CD4-positive, alpha-beta T cell treated with Interleukin-10 for 1 hour (primary cell): ENCODE results near the gene SYVN1.
A peak's percentile ranks its signal among the peaks of the same experiment; 100 is the strongest.

ENCODE experiments used
- DNase-seq: peaks from one replicate; pipeline ENCODE4 v3.0.0-alpha.2; 2020

SYVN1 gene

DNA sequence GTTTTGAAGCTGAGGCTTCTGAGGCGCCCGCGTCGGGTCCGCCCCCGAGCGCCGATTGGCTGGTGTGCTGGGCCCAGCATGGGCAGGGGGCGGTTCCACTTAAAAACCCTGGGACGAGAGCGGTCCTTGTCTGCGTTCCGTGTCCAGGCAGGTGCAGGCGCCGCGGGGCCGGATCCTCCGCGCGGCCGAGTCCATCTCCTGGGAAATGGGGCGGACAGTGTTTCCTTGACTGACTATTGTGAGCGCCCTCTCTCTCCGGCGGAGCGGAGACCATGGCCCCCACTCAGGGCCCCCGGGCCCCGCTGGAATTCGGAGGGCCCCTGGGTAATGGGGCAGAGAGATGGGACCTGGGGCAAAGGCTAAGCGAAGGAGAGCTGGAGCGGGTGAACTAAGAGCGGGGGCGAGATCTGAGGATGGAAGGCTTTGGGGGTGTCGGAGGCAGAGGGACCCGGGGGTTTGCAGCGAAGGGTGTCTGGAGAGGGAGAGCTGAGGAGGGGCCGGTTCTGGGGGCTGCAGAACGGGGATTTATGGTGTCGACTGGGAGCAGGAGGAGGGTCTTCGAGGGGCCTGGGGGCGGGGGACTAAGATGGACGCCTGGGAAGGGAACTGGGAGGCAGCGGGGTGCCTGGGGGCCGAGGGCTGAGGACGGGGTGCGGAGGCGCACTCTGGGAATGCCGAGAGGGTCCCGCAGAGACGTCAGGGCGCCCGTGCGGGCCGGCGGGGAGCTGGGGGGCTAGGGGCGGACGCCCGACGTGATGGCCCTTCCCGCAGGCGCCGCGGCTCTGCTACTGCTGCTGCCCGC is 22.4 kb downstream of the SYVN1 start, which contains the start of gene TM7SF2:
Gene TM7SF2 (plus strand): TSS at position 129 of the 802 bp plus-strand sequence. CDS start 144 bp downstream, at position 273.
- peak; percentile 96 for DNase-seq

DNA sequence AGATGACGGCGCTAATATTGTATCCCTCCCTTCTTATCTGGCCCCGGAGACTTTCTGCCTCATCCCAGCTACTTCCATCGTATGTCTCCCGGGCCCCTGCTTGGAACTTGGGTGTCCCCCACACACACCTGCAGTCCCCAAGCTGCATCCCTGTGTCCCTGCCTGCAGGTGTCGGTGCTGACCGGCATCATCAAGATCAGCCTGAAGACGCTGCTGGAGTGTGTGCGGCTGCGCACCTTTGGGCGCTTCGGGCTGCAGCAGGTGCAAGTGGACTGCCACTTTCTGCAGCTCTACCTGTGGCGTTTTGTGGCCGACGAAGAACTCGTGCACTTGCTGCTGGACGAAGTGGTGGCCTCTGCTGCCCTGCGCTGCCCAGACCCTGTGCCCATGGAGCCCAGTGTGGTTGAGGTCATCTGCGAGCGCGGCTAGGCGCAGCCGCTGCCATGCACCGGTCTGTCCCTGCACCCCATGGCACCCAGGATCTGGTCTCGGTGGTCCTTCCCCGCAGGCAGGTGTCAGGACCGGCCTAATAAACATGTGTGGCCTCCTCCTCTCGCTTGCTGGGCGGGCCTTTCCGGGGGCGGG is 23.1 kb downstream of the SYVN1 start:
- DNase-seq, result no peak

DNA sequence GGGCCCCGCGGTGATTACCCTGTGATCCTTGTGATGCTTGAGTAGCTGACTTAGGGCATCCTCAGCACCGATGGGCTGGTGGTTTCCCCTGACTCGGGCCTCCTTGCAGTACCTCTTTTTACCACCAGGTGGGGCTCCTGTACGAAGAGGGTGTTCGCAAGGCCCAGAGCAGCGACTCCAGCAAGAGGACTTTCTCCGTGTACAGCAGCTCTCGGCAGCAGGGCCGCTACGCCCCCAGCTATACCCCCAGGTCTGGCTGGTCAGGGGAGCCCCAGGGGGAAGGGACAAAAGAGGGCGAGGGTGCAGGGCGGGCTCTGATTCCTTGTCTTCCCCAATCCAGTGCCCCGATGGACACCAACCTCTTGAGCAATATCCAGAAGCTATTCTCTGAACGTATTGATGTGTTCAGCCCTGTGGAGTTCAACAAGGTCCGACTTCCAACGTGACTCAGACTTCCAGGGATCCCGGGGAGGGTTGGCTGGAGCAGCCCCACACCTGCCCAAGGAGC is 23.9 kb downstream of the SYVN1 start:
- peak; percentile 96 for DNase-seq

DNA sequence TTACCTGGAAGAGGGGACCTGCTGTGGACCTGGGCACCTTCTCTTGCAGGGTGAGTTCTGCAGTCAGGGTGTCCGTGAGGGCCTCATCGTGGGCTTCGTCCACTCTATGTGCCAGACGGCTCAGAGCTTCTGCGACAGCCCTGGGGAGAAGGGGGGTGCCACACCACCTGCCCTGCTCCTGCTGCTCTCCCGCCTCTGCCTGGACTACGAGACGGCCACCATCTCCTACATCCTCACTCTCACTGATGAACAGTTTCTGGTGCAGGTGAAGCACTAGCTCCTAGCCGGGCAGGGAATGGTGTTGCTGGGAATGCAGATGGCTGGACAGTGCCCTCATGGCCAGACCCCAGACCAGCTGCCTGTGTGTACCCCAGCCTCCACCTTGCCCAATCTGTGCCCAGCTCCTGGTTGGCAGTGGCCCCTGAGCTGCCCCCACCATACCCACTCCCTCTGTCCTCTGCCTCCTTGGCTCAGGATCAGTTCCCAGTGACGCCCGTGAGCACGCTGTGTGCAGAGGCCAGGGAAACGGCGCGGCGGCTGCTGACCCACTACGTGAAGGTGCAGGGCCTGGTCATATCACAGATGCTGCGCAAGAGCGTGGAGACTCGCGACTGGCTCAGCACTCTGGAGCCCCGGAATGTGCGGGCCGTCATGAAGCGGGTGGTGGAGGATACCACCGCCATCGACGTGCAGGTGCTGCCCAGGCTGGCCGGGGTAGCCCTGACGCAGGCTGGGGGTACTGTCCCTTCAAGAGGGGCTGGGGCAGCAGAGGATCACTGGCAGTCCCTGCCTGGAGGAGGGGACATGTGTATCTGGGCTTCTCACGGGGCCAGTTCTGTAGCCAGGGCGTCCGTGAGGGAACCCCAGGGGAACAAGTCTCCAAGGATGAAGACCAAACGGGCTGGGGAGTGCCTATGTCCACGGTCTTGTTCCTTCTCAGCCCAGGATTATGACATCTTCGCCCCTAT is 24.8 kb downstream of the SYVN1 start:
- no peak for DNase-seq

DNA sequence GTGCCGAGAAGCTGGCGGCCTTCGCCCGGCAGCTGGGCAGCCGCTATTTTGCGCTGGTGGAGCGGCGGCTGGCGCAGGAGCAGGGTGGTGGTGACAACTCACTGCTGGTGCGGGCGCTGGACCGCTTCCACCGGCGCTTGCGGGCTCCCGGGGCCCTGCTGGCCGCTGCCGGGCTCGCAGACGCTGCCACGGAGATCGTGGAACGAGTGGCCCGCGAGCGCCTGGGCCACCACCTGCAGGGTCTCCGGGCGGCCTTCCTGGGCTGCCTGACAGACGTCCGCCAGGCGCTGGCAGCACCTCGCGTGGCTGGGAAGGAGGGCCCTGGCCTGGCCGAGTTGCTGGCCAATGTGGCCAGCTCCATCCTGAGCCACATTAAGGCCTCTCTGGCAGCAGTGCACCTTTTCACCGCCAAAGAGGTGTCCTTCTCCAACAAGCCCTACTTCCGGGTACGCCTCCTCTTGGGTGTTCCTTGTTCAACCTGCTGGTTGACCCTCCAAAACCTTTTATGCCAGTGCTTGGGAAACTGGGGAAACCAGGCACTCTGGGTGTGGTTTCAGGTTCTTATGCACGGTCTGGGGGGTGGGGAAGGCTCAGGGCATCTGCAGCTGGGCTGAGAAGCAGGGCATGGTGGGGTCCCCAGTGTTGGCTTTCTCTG is 25.7 kb downstream of the SYVN1 start:
- DNase-seq, result no peak

DNA sequence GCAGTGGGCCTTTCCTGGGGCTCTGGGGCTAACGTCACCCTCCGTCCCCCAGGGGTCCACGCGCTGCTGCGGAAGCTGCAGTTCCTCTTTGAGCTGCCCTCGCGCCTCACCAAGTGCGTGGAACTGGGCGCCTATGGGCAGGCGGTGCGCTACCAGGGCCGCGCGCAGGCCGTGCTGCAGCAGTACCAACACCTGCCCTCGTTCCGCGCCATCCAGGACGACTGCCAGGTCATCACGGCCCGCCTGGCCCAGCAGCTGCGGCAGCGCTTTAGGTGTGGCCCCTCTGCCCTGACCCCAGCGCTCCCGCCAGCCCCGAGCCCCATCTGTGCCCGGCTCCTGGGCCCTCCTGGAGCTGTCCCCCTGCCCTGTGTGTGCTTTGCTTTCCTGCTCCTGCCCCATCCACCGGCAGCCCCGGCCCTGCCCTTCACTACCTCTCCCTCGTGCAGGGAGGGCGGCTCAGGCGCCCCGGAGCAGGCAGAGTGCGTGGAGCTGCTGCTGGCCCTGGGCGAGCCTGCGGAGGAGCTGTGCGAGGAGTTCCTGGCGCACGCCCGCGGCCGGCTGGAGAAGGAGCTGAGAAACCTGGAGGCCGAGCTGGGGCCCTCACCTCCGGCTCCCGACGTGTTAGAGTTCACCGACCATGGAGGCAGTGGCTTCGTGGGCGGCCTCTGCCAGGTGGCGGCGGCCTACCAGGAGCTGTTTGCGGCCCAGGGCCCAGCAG is 26.4 kb downstream of the SYVN1 start:
- DNase-seq, result no peak

DNA sequence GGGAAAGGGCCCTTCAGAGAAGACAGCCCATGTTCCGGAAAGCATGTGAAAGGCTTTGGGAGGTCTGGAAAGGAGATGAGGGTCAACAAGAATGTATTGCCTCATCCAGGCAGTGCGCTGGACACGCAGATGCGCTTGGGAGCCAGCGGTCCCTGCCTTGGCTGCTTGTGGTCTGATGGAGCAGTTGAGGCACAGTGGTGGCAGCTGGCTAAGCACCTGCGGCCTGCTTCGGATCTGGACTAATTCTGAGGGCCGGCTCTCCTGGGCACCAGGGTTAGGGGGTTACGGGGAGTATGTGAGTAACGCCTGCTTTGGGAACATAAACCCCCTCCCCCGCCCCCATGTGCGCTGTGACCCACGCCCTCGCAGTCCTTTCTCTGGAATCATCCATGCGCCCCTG is 27.2 kb downstream of the SYVN1 start:
- DNase-seq, result no peak

DNA sequence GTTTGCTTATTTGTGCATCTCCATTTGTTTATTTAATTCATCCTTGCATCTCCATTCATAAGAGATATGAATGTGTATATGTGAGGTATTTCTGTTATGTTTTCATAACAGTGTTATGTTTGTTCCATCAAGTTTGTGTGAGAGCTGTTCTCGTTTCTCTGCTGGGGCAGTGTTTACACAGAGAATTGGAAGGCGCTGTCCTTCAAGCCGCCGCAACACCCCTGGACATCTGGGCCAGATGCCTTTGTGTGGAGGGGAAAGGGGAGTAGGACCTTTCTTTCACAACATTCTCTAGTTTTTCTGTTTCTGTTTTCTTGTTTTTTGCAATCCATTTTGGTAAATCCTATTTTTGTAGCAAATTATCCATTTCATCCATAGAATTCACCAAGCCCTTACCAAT is 29.7 kb downstream of the SYVN1 start:
- DNase-seq, result no peak

DNA sequence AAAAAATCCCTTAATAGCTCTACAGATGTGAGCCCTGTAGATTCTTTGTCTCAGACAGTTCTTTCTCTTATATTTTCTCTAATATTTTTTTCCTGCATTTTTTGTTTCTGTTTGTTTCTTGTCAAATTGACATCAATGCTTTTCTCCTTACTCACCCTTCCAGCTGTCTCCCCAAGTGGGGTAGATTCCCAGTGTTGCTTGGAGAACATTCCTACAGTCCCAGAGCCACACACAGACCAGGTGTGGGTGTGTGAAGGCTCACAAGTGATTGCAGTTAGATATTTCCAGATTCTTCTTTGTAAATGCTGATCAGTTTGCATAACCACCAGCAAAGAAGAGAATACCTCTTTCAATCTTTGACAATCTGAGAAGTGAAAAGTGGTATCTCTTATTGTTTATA is 30.8 kb downstream of the SYVN1 start:
- no peak for DNase-seq

DNA sequence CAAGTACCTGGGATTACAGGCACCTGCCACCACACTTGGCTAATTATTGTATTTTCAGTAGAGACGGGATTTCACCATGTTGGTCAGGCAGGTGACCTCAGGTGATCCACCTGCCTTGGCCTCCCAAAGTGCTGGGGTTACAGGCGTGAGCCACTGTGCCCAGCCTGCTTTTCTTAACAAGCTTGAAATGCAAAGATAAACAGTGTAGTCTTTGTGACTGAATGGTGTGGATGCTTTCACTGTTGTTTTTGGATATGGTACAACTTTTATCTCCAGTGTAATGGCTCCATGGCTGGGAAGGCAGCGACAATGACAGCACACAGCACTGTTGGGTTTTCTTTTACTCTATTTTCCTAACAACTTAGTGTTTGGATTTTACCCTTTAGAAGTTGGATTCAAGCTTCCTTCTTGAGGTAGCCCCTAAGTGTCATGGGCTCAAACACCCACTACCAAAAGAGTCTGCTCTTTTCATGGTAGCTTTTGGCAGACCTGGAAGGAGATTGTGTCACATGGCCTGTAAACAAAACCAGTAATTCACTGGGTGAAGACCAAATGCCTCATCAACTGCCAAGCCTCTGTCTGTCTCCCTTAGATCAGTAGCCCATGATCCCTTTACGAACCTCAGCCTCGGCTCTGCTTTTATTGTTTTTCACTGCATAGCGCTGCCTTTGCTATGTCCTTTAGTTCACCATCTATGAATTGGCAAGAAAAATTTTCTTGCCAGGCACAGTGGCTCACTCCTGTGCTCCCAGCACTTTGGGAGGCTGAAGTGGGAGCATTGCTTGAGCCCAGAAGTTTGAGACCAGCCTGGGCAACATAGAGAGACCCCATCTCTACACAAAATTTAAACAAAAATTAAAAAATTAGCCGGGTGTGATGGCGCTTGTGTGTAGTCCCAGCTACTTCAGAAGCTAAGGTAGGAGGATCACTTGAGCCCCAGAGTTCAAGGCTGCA is 31.9 kb downstream of the SYVN1 start:
- no peak for DNase-seq

DNA sequence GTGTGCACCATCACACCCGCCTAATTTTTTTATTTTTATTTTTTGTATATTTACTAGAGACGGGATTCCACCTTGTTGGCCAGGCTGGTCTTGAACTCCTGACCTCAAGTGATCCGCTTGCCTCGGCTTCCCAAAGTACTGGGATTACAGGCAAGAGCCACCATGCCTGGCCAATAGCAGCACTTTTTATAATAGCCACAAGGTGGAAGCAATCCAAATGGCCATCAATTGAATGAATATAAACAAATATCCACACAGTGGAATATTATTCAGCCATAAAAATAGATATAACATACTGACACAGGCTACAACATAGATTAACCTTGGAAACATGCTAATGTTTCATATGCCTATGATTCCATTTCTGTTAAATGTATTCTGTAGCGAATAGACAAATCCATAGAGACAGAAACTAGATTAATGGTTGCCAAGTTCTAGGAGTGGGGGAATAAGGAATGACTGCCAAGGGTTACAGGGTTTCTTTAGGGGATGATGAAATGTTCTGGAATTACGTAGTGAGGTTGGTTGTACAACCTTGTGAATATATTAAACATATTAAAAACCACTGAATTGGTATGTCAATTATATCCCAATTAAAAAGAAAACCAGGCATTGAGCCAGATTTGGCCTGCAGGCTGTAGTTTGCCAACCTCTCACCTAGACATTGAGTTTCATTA is 33.5 kb downstream of the SYVN1 start:
- no peak for DNase-seq

DNA sequence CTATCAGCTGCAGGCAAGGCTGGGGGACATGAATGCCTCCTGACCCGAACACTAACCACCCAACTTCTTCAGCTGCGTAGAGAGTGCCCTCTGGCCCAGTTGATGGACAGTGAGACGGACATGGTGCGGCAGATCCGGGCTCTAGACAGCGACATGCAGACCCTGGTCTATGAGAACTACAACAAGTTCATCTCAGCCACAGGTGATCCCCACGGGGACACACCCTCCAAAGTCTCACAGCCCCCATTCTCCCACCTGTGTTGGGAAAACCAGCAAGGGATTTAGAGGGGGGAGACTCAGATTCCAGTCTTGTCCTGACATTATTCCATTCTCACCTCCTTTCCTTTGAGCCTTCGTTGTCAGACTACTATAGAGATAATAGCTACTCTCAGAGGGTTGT is 37.4 kb downstream of the SYVN1 start:
- no peak for DNase-seq

DNA sequence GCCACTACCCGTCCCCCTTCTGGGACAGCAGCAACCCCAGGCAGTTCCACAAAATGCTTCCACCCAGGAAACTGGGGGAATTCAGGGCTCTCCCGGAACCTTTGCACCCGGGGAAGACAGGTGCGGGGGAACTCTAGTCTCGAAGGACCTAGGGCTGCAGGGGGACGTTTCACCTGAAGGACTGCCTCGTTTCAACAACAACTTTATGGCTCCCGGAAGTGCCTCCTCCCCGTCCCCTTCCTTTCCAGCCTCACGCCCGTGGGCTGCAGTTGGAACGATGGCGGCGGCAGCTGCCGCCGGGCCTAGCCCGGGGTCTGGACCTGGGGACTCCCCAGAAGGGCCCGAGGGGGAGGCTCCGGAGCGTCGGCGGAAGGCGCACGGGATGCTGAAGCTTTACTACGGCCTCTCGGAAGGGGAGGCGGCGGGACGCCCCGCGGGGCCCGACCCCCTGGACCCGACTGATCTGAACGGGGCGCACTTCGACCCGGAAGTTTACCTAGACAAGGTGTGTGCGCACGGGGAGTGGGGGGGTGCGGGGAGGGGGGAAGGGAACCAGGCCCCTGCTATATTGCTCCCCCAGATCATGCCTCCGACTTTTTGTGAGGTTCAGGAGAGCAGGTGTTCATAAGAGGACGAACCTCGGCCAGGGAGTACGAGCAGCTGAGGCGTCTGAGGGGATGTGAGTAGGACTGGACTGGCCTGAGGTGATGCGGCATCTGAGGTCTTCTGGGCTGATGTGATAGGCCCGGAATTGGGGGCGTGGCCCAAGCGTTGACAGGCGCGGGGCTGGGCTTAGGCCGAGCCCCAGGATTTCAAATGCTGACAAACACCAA is 38.1 kb downstream of the SYVN1 start, which contains the start of gene VPS51:
Gene VPS51 (plus strand): TSS at position 241 of the 833 bp plus-strand sequence. CDS start 37 bp downstream, at position 278.
- peak; percentile 90 for DNase-seq

DNA sequence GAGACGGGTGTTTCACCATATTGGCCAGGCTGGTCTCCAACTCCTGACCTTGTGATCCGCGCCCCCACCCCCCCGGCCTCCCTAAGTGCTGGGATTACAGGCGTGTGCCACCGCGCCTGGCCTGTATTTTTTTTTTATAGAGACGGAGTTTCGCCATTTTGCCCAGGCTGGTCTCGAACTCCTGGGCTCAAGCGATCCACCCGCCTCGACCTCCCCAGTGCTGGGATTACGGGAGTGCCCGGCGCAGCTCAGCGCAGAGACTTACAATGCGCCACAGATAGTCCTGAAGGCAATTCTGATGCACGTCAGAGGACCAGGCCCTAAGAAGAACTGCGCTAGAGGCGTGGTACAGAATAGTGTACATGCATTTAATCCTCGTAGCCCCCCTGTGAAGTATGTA is 38.9 kb downstream of the SYVN1 start:
- no peak for DNase-seq

DNA sequence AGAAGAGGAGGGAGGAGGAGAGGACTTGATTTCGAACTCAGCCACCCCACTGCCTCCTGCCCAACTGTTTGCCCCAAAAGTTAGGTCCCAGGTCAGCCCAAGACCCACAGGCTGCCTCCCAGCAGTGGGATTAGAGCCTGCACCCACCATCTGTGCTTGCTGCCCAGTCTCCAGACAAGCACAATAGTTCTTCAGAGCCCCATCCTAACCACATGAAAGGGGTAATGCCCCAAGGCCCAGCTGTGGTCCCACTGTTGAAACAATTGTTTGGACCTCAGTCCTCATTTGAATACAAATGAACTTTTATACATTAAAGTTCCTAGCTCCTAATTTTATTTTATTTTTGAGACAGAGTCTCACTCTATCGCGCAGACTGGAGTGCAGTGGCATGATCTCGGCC is 43.7 kb downstream of the SYVN1 start:
- no peak for DNase-seq

DNA sequence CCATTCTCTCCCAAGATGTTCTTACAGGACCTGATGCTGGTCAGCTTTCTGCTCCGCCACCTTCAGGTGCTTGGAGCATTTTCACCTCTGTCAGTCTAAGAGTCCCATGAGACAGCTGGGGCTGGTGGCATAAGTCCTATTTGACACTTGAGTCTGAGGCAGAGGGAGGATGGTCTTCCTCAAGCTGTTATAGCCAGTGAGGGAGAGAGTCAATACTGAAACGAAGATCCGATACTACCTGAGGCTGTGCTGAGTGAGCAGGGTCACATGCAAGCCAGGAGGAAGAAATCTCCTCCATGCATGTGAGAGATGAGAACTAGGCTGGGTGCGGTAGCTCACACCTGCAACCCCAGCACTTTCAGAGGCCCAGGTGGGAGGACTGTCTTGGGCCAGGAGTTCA is 44.7 kb downstream of the SYVN1 start:
- no peak for DNase-seq

DNA sequence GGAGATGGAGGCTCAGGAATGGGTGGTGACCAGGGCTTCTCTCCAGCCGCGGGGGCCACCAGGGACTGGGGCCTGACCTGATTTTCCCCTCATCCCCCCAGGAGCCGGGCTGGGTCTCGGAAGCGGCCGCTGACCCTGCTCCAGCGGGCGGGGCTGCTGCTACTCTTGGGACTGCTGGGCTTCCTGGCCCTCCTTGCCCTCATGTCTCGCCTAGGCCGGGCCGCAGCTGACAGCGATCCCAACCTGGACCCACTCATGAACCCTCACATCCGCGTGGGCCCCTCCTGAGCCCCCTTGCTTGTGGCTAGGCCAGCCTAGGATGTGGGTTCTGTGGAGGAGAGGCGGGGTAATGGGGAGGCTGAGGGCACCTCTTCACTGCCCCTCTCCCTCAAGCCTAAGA is 46.5 kb downstream of the SYVN1 start:
- DNase-seq, result no peak

DNA sequence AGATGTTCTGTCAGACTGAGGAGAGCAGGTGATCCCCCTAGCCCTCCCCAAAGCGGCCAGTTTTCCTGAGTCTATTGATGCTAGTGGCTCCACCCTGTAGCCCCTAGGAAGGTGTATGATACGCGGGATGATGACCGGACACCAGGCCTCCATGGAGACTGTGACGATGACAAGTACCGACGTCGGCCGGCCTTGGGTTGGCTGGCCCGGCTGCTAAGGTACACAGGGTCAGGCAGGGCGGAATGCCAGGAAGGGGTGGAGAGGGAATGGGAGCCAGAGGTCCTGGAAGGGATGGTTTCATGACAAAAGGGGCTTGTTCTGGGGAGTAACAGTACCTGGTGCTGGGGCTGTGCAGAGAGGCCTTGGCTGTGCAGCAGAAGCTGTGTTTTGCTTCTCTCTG is 47.1 kb downstream of the SYVN1 start:
- DNase-seq, result no peak

DNA sequence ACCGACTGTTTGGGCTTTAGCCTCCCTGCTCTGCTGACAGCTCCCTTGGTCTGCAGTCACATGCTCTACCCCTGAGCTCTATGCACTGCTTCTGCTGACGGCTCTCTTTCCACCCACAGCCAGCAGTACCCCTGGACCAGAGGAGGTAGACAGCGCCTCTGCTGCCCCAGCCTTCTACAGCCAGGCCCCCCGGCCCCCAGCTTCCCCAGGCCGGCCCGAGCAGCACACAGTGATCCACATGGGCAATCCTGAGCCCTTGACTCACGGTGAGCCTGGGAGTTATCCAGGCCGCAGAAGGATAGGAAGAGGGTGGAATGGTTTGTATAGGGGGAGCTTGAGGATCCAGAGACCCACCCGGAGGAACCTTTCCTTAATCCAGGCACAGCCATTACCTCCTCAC is 47.5 kb downstream of the SYVN1 start:
- no peak for DNase-seq
